ENCODE measurements around the gene MELTF.

Gene MELTF

GRCh38 chr3:196967412-196968232 lies 62.0 kb downstream of the MELTF start:
- DNase-seq = no peak

GRCh38 chr3:196966526-196967401 lies 62.9 kb downstream of the MELTF start:
- no peak for DNase-seq

DNA sequence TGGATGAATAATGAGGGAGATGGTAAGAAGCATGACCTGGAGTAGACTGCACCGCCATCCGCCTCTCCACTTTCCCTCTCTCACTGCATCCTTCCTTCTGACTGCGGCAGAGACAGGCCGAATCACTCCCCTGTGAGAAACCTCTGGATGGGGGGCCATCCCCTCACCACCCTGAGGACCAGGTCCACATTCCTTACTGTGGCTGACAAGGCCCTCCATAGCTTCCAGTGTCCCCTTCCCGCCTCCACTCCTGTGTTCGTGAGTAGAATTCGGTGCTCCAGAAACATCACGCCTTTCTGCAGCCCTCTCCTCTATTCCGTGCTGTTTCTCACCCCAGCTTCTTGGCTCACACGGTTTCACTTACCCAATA lies 63.8 kb downstream of the MELTF start:
- no peak for DNase-seq

DNA sequence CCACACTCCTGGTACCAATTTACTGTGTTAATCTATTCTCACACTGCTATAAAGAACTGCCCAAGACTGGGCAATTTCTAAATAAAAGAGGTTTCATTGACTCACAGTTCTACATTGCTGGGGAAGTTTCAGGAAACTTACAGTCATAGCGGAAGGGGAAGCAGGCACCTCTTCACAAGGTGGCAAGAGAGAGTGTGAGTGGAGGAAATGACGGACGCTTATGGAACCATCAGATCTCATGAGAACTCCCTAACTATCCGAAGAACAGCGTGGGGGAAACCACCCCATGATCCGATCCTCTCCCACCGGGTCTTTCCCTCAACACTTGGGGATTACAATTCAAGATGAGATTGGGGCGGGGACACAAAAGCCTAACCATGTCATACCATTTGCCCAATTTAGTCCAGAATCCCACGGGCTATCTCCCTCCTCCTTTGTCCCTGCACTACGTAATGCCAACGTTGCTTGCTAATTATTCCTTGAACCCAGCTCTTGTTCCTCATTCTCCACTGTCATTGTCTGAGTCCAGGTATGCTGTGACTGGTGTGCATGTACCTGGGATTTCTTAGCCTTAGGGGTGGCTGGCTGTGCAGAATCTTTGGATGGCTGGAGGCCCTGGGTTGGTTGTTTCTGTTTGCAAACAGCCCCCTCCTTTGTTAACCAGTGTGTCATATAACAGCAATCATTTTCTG lies 64.4 kb downstream of the MELTF start:
- DNase-seq = no peak

DNA sequence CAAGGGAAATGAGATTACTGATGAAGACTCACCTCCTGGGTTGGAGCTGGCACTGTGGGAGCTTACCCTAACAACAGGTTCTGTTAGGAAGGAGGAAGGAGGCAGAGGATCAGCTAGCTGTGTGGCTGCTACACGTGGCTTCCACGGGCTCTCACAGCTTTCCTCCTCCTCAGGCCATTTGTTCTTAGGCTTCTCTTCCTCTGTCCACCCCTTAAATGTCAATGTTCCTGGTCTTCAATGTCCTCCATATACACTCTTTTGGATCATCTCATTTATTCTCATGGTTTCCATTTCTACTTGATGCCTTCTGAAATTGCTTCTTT lies 66.0 kb downstream of the MELTF start:
- DNase-seq = no peak

DNA sequence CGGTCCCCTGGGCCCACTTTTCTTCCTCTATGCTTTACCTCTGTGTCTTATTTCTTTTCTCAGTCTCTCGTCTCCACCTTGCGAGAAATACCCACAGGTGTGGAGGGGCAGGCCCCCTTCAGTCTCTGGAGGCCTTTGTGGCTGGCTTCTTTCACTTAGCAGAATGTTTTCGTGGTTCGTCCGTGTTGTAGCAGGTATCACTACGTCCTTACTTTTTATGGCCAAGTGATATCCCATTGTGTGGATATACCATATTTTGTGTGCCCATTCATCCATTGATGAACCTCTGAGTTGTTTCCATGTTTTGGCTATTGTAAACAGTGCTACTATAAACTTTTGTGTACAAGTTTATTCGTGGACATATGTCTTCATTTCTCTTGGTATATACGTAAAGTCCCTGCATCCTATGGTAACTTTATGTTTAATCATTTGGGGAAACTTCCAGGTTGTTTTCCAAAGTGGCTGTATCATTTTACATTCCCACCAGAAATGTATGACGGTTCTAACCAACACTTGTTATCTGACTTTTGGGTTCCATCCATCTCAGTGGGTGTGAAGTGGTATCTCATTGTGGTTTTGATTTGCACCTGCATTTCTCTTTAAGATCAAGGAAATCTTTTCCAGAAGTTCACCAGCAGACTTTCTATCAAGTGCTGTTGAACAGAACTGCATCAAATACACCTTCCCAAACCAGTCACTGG lies 66.5 kb downstream of the MELTF start:
- DNase-seq = no peak

DNA sequence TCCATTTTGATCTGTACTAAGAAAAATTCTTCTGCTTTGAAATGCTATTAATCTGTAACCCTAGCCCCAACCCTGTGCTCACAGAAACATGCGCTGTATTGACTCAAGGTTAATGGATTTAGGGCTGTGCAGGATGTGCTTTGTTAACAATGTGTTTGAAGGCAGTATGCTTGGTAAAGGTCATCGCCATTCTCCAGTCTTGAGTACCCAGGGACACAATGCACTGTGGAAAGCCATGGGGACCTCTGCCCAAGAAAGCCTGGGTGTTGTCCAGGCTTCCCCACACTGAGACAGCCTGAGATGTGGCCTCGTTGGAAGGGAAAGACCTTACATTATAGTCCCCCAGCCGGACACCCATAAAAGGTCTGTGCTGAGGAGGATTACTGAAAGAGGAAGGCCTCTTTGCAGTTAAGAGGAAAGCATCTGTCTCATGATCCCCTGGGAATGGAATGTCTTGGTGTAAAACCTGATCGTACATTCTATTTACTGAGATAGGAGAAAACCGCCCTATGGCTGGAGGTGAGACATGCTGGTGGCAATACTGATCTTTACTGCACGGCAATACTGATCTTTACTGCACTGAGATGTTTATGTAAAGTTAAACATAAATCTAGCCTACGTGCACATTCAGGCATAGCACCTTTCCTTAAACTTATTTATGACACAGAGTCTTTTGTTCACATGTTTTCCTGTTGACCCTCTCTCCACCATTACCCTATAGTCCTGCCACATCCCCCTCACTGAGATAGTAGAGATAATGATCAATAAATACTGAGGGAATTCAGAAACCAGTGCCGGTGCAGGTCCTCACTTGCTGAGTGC lies 67.3 kb downstream of the MELTF start:
- no peak for DNase-seq

GRCh38 chr3:196954832-196955231 lies 74.8 kb downstream of the MELTF start:
- DNase-seq = no peak

All from DMS53 (cell line).